Stimulated activated CD8-positive, alpha-beta memory T cell treated with anti-CD3 and anti-CD28 coated beads, Interleukin-2, amount 100 ng/mL, for 1 hour (primary cell): Measurements from ENCODE around the gene LINC00305.

Source experiments
- DNase-seq, 2 donors: peaks; one replicate each; pipeline ENCODE4 v3.0.0-alpha.2; 2020; ENCODE audit warnings: low read depth in 2 of 2

The LINC00305 gene

DNA sequence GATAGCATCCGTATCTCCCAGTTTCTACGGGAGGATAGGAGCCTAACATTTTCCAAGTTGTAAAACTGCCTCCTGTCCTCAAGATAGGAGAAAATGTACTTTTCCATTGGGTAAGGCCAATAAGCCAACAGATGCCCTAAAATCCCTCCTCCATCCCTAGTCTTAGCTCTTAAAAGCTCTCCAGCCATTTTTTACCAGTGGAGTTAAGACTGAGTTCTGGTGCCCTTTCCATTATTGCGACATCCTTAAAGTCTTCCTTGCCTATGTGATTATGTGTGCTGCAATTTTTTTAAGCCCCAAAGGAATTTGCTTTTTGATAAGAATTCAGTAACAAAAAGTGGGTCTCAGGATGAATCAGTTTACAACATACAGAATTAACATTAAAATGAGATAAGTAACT, 33.0 kb downstream of the LINC00305 start:
- no peak for DNase-seq

DNA sequence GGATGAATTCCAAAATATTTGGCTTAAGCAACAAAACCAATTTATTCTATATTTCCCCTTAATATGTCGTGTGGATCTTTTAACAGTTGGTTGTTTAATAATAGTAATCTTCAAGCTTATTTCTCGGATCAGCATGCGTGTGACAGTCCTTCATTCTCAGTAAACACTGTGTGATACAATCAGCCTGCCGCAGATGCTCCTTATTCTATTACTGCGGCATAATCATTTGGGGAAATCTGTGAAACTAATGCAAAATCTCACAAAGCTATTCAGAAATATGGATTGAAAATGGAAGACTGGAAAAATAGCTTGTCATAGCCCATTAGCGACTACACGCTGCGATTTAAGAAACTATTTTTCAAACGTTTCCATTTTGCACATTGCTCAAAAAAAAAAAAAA, 36.9 kb downstream of the LINC00305 start:
- DNase-seq: no peak

DNA sequence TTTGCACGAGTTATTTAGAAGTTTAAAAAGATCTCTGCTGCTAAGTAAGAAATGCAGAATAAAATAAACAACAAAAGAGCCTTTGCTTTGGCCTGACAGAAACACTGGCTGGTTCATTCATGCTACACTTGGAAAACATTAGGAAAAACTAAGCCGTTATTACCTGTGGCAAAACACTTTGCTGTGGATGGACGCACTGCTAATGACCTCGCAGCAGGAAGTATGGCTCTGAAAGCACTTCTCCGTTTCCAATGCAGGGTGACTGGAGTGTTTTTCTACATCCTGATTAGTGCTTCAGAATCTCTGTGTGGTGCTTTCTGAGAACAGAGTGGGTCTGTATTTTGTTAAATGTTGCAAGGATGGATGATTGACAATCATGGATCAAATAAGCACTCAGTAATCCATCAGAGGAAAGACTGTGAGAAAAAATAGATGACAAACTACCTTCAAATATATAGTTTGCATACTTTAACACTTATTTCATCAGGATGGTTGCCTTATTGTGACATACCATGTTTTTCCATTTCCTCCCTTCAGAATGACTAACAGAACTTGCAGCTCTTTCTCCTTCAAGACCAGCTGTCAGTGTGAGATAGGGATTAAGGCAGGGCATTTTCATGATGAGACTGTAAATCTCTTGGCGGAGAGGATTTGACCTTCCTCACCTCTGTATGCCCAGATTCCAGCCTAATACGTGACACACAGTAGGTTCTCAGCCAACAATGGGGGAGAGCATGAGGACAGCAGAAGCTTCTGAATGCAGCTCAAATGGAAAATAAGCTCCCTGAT, 38.0 kb downstream of the LINC00305 start:
- no peak for DNase-seq

DNA sequence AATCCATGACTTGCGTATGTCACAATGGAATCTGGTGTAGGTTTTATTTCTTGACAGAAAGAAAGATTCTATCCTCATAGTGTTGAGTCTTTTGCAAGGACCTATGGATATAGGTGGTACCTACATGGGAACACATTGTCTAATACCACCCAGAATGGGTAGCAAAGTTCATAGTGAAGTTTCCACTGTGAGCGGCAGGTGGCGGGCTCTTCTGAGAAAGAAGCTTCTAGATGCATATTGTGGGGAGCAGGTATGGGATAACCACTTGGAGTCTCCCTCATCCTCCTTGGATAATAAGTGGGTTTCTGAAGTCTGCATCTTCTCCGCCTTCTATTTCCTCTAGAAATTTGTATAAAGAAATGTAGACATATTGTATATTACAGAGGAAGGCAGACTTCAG, 44.9 kb downstream of the LINC00305 start:
- no peak for DNase-seq

DNA sequence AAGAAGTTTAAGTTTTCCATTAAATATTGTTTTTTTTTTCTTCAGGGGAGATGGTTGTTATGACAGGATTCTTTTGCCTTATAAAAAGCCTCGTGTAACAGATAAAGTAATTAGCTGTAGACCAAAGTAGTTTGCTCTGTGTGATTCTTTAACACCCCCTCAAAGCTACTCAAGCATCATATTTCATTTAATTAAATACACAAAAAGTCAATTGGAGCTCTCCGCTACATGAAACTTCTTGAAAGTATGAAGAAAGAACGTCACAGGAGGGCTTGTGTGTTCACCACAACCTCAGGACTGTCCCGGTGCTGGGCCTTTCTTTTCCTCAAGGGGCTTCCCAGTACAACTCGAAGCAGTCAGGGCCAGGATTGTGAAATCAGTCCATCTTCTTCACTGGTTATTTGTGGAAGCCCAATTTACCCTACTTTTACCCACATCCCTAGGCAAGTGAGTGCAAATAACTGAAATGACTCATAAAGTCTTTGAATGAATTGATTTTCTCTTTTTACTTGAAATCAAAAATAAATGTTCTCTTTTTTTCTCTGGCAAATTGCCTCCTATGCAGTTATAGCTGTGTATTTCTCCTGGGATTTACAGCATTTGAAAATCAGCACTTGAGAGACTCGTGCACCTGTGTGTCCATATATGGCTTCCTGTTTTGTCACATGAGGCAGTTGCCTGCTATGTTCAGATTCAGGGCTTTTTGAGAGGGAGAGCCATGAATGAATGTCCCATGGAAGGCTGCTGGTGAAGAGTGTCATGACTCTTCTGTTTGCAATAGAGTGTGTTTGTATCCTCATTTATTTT, 48.6 kb downstream of the LINC00305 start:
- no peak for DNase-seq

DNA sequence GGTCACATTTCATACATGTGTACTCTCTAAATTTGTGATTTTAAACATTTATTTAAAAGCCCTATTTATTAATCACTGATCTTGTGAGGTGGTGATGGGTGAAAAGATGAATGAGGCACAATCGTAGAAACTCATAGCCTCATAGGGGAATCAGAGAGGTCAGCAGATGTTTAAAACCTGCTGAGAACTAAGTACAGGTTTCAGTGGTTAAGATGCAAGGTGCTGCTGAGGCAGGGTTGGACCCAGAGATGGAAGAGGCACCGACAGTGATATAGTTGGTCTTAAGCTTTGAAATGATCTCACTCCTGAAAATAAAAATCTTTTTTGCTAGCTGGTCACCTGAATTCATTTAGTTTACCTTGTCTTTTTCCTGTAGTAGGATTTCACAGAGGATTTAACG, 49.6 kb downstream of the LINC00305 start:
- no peak for DNase-seq

DNA sequence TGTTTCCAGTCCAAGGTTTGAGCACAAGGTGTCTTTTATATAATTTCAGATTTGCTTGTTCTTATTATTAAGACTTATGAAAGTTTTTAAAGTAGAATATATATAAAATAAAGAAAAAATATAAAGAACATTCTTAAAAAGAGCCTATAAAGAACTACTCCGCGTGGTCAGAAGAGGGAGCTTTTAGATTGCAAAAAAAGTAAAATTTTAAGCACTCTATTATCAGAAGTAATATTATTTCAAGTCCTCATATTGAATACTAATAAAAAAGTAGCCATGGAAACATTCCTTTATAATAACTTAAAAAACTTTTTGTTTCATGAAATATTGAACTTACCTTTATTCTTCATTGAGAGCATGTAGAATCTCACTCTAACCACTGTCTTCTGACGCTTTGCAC, 51.4 kb downstream of the LINC00305 start:
- DNase-seq: no peak

DNA sequence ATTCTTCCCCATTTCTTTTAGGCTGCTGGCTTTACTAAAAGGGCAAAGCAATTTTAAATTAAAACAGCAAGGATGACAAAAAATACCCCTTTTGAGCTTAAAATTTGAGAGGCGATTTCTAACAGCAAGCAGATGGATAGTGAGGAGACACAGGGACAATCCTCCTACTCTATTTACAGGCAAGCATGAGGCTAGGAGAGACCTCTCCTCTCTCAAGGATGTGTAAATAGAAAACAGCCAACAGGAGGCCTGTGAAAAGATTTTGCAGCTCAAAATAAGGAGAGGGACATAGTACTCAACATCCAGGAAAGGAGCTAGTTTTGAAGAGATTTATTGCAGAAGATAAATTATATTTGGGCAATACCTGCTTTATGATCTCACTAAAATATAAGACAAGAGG, 53.8 kb downstream of the LINC00305 start:
- no peak for DNase-seq

DNA sequence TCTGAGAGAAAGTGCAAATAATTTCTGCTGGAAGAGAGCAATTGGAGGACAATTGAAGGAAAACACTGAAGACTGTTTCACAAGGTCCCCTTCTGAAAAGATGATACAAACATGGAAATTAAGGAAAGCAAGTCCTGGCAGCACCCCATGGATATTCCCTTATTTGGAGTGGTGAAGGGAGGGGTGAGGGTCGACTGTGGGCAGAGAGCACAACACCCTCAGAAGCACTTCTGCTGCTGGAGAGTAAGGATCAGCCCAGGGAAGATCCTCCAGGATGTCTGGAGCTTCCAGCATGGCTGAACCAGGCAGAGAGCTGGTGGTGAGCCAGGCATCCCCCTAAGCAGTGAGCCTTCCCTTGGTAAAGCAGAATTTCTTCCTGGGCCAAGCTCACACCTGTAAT, 54.7 kb downstream of the LINC00305 start:
- no peak for DNase-seq

DNA sequence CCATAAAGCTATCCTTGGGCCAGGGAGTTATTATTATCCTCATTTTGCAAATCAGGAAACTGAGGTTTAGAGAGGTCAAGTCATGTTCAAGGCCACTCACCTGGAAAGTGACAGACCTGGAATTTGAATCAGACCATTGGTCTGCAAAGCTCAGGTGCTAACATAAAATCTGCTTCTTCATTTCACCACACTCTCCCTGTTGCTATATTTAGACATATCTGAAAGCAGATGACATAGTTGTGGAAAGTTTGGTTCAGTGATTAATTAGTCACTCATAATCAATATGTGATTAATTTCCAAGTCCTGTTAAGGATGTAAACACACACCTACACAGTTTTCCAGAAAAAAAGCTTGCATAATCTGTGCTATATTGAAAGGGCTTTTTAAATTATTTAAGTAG, 57.4 kb downstream of the LINC00305 start:
- no peak for DNase-seq

DNA sequence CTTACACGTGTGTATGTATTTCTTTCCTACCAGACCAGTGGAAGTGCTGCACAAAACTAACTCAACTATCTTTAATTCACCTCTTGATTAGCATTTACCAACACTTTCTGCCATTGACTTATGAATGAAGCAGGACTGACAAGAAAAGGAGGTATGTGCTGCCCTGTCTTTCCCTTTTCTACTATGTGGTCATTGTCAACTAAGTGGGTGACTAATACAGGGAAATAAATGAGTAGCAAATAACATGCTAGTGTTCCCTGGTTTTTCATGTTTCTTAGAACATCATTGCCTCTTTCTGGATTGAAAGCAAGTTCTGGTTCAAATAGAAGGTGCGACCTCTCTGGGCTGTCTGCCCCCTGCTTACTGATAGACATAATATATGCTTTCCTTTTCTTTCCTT, 58.0 kb downstream of the LINC00305 start:
- DNase-seq: no peak

DNA sequence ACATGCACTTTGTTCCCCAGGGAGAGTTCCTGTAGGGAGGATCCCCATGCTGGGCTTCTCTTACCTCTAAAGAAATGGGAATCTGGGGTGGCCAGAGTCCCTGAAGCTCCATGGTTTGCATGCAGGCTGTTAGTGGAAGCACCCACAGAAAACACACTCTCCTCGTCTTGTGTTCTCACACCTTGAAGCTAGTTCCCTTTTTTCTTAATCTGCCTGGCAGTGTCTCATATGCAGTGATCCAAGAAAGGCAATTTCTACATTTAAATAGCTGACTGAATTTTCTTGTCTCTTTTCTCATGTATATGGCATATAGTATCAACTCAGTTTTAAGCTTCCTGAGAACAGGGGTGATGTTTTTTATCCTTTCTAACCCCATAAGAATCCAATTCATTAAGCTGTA, 65.0 kb downstream of the LINC00305 start:
- DNase-seq: no peak

DNA sequence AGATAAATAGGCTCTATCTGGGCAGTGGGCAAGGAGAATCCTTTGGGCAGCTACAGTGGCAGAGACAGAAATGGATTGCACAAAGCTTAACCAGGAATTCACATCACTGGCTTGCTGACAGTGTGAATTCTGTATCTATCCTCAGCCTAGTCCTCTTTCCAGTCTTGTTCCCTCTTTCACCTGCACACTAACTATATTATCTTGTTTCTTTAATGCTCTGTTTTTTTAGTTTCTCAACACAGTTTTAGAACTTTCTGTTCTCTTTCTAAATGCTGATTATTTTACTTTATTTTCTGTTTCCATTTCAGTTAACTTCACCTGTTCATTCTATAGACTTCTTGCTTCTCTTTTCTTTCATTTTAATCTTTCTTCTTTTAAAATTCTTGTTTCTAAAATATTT, 66.4 kb downstream of the LINC00305 start:
- no peak for DNase-seq

DNA sequence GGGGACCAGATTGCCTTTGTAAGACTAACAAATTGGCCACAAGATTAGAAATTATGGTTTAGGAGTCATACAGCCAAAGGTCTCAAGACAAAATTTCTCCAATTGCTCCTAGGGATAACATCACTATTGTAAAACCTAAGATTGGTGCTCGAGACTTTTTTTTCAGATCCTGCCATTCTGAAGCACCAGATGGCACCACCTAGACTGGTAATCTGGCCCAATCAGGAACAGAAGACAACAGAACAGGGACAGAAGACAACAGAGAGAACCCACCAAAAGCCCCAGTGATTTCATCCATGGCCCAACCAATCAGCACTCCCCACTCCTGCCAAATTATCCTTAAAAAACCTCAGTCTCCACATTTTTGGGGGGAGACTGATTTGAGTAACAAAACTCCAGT, 66.8 kb downstream of the LINC00305 start:
- no peak for DNase-seq

DNA sequence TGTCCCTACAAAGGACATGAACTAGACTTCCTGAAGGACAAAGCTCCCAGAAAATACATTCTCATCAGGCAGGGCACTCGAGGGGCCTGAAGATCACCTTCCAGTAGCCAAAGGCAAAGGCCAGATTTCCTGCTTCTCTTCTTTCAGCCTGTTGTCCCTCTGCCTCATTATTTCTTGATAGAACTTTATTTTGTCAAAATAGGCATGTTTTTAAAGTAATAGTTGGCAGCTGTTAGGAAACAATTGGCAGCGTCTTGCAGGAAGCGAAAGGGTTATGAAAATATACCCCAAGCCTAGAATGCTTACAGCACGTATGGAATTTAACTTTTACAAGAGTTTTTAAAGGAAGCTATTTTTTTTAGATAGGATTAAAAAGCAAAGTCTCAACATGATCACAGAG, 74.9 kb downstream of the LINC00305 start:
- DNase-seq: no peak

DNA sequence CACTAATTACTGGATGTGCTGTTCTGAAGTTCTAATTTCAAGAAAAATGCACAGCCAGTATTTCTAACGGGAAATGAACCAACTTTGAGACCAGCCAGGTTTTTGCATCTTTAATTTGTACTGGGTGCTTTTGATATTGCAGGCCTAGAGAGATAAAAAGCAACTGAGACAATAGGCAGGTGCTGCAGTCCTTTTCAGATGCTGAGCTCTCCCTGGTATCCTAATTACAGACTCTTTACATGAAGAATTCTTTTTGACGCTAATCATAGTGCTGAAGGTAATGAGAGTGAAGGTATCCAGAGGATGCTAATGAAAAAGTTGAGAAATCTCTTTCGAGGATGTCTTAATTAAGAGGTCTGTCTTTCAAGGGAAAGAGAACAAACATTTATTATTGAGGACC, 93.9 kb downstream of the LINC00305 start:
- DNase-seq: no peak

DNA sequence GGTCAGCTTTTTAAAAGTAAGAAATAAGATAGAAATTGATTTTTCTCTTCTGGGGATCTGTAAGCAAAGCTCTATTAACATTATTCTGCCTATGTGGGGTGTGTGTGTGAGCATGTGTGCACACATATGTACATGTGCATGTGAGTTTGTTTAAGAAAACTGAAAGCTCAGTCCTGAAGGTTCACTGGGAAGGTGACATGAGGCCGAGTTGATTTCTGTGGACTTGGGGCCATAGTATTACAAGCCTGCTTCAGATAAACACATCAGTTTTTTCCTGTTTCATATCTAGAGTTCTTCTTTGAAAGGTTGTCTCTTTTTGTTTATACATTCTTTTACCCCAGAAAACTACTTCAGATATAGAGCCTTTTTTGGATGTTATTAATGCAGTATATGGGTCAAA, 95.6 kb downstream of the LINC00305 start:
- DNase-seq: no peak

DNA sequence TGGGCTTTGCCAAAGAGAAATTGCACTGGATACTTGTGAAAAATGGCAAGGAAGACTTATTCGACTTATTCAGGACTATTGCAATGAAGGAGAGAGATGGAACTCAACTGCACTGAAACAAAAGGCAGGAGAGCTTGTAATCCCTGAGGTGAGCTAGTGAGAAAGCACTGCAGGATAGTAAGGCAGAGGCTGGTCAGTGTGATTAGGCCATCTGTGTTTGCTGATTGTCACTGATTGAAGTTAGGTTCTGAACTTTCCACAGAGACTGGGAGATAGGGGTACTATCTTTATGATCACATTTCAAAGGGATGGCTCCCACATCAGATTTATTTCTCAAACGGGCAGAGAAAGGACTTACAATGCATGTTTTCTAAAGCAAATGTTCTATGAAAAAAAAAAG, 96.1 kb downstream of the LINC00305 start:
- DNase-seq: no peak

DNA sequence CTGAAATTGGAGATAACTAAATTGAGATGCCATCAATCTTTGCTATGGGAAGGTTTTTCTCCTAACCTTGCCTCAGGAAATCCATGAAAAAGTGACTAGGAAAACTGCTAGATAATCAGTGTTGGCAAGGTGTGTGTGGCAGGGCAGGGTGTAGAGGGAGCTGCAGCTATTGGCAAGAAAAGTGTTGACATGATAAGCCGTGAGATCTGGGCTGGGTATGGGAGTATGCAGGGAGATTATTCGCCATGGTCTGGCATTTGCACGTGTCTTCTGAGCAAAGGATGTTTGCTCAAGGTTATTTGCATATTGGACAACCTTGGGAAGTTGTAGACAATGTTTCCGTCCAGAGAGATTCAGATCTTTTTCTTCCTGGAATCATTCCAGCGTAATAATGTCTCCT, 104.3 kb downstream of the LINC00305 start:
- no peak for DNase-seq

DNA sequence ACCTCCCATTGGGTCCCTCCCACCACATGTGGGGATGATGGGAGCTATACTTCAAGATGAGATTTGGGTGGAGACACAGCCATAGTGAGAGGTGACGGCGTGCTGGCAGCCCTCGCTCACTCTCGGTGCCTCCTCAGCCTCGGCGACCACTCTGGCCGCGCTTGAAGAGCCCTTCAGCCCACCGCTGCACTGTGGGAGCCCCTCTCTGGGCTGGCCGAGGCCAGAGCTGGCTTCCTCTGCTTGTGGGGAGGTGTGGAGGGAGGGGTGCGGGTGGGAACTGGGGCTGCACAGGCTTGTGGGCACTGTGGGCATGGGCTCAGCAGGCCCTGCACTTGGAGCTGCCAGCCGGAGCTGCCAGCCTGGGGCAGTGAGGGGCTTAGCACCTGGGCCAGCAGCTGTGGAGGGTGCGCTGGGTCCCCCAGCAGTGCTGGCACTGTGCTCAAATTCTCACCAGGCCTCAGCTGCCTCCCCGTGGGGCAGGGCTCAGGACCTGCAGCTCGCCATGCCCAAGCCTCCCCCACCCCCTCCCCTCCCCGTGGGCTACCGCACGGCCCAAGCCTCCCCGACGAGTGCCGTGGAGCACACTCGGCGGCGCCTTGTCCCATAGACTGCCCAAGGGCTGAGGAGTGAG, 106.0 kb downstream of the LINC00305 start:
- DNase-seq: no peak

DNA sequence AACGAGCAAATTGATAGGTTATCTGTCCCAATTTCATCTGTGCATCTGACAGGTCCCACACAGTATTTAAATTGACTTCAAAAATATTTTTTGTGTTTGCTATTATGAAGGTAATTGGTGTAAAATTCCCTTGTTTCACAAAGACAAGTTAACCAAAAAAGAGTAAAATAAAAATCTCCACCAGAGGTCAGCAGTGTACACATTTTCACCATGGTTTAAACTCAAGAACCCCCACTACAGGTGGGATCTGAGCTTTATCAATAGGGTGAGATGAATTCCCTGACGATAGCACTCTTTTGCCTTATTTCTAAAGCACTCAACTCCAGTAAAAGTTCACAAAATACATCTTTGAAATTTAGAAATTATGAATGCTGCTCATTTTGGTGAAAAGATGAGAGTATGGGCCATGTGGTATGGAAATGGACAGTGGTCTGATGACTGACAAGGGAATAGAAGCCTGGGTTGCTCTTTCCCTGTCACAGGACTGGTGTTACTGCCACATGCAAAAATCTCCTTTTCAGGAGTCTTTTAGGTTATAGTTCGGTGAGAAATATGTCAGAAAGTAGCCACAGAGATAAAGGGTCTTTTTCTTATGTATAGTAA, 111.0 kb downstream of the LINC00305 start:
- DNase-seq: no peak

DNA sequence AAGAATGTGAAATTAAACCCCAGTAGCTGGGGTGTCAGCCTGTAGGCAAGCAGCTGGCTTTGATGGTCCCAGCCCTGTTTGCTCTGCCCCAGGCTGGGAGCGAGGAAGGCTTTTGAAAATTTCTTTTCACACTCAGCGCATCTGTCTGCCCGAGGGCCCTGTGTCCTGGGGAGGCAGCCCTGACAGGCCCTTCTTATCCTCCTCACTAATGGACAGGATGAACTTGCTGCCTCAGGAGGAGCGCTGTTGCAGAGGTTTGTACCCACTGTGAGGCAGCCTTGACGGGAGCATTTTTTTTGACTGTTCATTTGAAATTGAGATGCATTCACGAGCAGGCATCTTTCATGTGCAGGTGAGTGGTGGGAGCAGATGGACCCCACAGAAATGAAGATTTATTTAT, 116.6 kb downstream of the LINC00305 start:
- DNase-seq: no peak

DNA sequence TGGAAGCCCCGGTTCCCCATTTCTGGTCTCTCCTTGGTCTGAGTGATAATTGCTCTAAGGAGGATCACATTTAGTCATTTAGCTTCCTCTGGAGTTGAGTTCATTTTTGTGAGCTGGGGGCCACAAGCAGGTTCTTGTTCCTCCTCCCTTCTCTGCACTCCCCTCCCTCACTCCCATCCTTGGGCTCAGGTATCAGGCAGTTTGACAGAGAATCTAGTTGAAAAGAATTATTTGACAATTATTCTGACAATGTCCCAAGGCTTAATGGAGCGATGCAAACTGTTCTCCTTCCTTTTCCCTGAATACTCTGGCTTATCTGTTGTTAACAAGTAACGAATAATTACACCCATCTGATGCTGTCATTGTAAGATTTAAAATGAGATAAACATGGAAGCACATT, 117.5 kb downstream of the LINC00305 start:
- DNase-seq: no peak
